Effector CD4-positive, alpha-beta T cell (primary cell): Measurements from ENCODE around the gene WDR6.

Source experiments
- DNase-seq: peaks from one replicate; pipeline ENCODE4 v3.0.0-alpha.2; 2020

The WDR6 gene

GRCh38 chr3:49016414-49017228 lies 9.4 kb downstream of the WDR6 start:
- no peak for DNase-seq

- DNase-seq: no peak
Measured at GRCh38 chr3:49017229-49017970, 10.2 kb downstream of the WDR6 start.

GRCh38 chr3:49017971-49018706 lies 10.9 kb downstream of the WDR6 start, which contains the start of gene DALRD3:
Gene DALRD3 (minus strand): TSS chr3:49018580. CDS start chr3:49018564, 16 bp downstream.
- peak; percentile 41 for DNase-seq

- no peak for DNase-seq
Measured at GRCh38 chr3:49018707-49019006, 11.5 kb downstream of the WDR6 start.

- DNase-seq: no peak
Measured at GRCh38 chr3:49019941-49020329, 12.7 kb downstream of the WDR6 start.

GRCh38 chr3:49020330-49021212 lies 13.4 kb downstream of the WDR6 start:
- no peak for DNase-seq

GRCh38 chr3:49021213-49021812 lies 14.1 kb downstream of the WDR6 start:
- DNase-seq: peak; percentile 98

GRCh38 chr3:49021813-49022687 lies 14.9 kb downstream of the WDR6 start, which contains the start of gene NDUFAF3:
Gene NDUFAF3 (plus strand): TSS chr3:49022121. CDS start chr3:49022145, 24 bp downstream.
- peak; percentile 88 for DNase-seq

GRCh38 chr3:49022688-49023171 lies 15.5 kb downstream of the WDR6 start:
- no peak for DNase-seq

GRCh38 chr3:49023775-49024174 lies 16.6 kb downstream of the WDR6 start:
- DNase-seq: no peak

- no peak for DNase-seq
Measured at GRCh38 chr3:49024449-49024848, 17.3 kb downstream of the WDR6 start.

- DNase-seq: no peak
Measured at GRCh38 chr3:49025005-49025792, 18.0 kb downstream of the WDR6 start.

- no peak for DNase-seq
Measured at GRCh38 chr3:49025793-49026520, 18.8 kb downstream of the WDR6 start.

GRCh38 chr3:49026536-49026935 lies 19.3 kb downstream of the WDR6 start:
- DNase-seq: no peak

GRCh38 chr3:49027634-49028033 lies 20.4 kb downstream of the WDR6 start:
- no peak for DNase-seq

- DNase-seq: no peak
Measured at GRCh38 chr3:49028298-49028672, 21.1 kb downstream of the WDR6 start.

GRCh38 chr3:49028673-49029562 lies 21.7 kb downstream of the WDR6 start, which contains the start of gene IMPDH2:
Gene IMPDH2 (minus strand): TSS chr3:49029398. CDS start chr3:49029350, 48 bp downstream.
- DNase-seq: peak; percentile 90

GRCh38 chr3:49029563-49029884 lies 22.3 kb downstream of the WDR6 start:
- DNase-seq: no peak
